ENCODE measurements around the gene CACNA1D. TPM values are rescaled to one million over a fixed set of nuclear protein-coding genes. Genes with fewer than 3 reads are reported as not detected.

The CACNA1D gene
- polyA plus RNA-seq, 1 donor (not counting 4 experiments of a cell fraction or from before 2014, with no cell fraction given): 0.20 TPM

- FAIRE-seq: no peak
- Histone ChIP-seq H3K9me3 (ENCODE audit: control insufficient read depth, low read depth, low read length) (no peaks in the 10 kb centered on the region), H3K27ac (ENCODE audit: control insufficient read depth, insufficient read depth, low read length) (no peak overlapping the region), H3K9me1 (ENCODE audit: control insufficient read depth, extremely low read depth, insufficient read depth, low read length) (no peaks in the 10 kb centered on the region), H3K4me1 (ENCODE audit: control insufficient read depth, extremely low read depth, insufficient read depth, low read length) (no peaks in the 10 kb centered on the region), H3K9ac (ENCODE audit: control insufficient read depth, extremely low read depth, insufficient read depth, low read length) (no peak overlapping the region), H3K27me3 (ENCODE audit: control insufficient read depth, extremely low read depth, insufficient read depth, low read length) (no peaks in the 10 kb centered on the region), H2AFZ (ENCODE audit: control insufficient read depth, low read length) (no peak overlapping the region), H4K20me1 (ENCODE audit: control insufficient read depth, extremely low read depth, insufficient read depth, low read length) (no peaks in the 10 kb centered on the region), H3K4me3 (ENCODE audit: control insufficient read depth in 2 of 3, extremely low read depth in 1 of 3, insufficient read depth in 2 of 3, low read depth in 1 of 3, low read length in 3 of 3) (no peak overlapping the region), H3K4me2 (ENCODE audit: control insufficient read depth, extremely low read depth, insufficient read depth, low read depth, low read length) (no peak overlapping the region), H3K36me3 (ENCODE audit: control insufficient read depth in 2 of 2, extremely low read depth in 1 of 2, insufficient read depth in 2 of 2, low read length in 2 of 2) (no peaks in the 10 kb centered on the region), H3K79me2 (ENCODE audit: control insufficient read depth, insufficient read depth, low read length) (no peaks in the 10 kb centered on the region)
- DNase-seq (ENCODE audit: low read depth, low spot score): no peak
- dilution Hi-C loops (cut with MboI; ENCODE audit: extremely low pct_ligation_motif_present, low sequenced_read_pairs): no loop called here
- TF ChIP-seq EZH2 (IDR thresholded peaks at IDR 0.05; ENCODE audit: low read length): no peak
- TF ChIP-seq, protein P1, sequence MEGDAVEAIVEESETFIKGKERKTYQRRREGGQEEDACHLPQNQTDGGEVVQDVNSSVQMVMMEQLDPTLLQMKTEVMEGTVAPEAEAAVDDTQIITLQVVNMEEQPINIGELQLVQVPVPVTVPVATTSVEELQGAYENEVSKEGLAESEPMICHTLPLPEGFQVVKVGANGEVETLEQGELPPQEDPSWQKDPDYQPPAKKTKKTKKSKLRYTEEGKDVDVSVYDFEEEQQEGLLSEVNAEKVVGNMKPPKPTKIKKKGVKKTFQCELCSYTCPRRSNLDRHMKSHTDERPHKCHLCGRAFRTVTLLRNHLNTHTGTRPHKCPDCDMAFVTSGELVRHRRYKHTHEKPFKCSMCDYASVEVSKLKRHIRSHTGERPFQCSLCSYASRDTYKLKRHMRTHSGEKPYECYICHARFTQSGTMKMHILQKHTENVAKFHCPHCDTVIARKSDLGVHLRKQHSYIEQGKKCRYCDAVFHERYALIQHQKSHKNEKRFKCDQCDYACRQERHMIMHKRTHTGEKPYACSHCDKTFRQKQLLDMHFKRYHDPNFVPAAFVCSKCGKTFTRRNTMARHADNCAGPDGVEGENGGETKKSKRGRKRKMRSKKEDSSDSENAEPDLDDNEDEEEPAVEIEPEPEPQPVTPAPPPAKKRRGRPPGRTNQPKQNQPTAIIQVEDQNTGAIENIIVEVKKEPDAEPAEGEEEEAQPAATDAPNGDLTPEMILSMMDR (optimal IDR thresholded peaks at IDR 0.05 in 1 of 3, IDR thresholded peaks at IDR 0.05 in 1 of 3, conservative IDR thresholded peaks at IDR 0.05 in 1 of 3; ENCODE audit: extremely low read depth in 1 of 3, insufficient read depth in 2 of 3, low read length in 3 of 3): no peak
Observed at GRCh38 chr3:53820756-53821580, 326.6 kb downstream of the CACNA1D start.

- Histone ChIP-seq H3K79me2 (ENCODE audit: control insufficient read depth, insufficient read depth, low read length) (no peaks in the 10 kb centered on the region), H3K9ac (ENCODE audit: control insufficient read depth, extremely low read depth, insufficient read depth, low read length) (no peak overlapping the region)
- DNase-seq (ENCODE audit: low read depth, low spot score): no peak
Observed at GRCh38 chr3:53821631-53822121, 327.3 kb downstream of the CACNA1D start.

More at GRCh38 chr3:53821631-53822121, 327.3 kb downstream of the CACNA1D start:
- H3K27me3 ChIP-seq (ENCODE audit: control insufficient read depth, extremely low read depth, insufficient read depth, low read length): no peaks in the 10 kb centered on the region
- TF ChIP-seq, protein P1 (optimal IDR thresholded peaks at IDR 0.05 in 1 of 3, IDR thresholded peaks at IDR 0.05 in 1 of 3, conservative IDR thresholded peaks at IDR 0.05 in 1 of 3; ENCODE audit: extremely low read depth in 1 of 3, insufficient read depth in 2 of 3, low read length in 3 of 3): no peak
- no peak for TF ChIP-seq EZH2 (IDR thresholded peaks at IDR 0.05; ENCODE audit: low read length)
- FAIRE-seq: no peak
- H3K27ac ChIP-seq (ENCODE audit: control insufficient read depth, insufficient read depth, low read length): no peak overlapping the region
- no peak overlapping the region for H2AFZ ChIP-seq (ENCODE audit: control insufficient read depth, low read length)
- no peak overlapping the region for H3K4me2 ChIP-seq (ENCODE audit: control insufficient read depth, extremely low read depth, insufficient read depth, low read depth, low read length)
- H3K9me3 ChIP-seq (ENCODE audit: control insufficient read depth, low read depth, low read length): no peaks in the 10 kb centered on the region
- H4K20me1 ChIP-seq (ENCODE audit: control insufficient read depth, extremely low read depth, insufficient read depth, low read length): no peaks in the 10 kb centered on the region
- no peaks in the 10 kb centered on the region for H3K36me3 ChIP-seq (ENCODE audit: control insufficient read depth in 2 of 2, extremely low read depth in 1 of 2, insufficient read depth in 2 of 2, low read length in 2 of 2)
- no peaks in the 10 kb centered on the region for H3K4me1 ChIP-seq (ENCODE audit: control insufficient read depth, extremely low read depth, insufficient read depth, low read length)
- no peaks in the 10 kb centered on the region for H3K9me1 ChIP-seq (ENCODE audit: control insufficient read depth, extremely low read depth, insufficient read depth, low read length)
- H3K4me3 ChIP-seq (ENCODE audit: control insufficient read depth in 2 of 3, extremely low read depth in 1 of 3, insufficient read depth in 2 of 3, low read depth in 1 of 3, low read length in 3 of 3): no peak overlapping the region
- dilution Hi-C loops (cut with MboI; ENCODE audit: extremely low pct_ligation_motif_present, low sequenced_read_pairs): no loop called here
